GM08714 (cell line): ENCODE results near the gene YPEL3.

Source experiments
- H3K4me3 ChIP-seq: fragments of 200-500 bp; sonication (Bioruptor generic); 2 replicates; pipeline ENCODE4 v1.5.1; 2014; ENCODE audit warnings: mild to moderate bottlenecking, low read length, inconsistent platforms
- ZNF274 ChIP-seq: IDR thresholded peaks from 2 replicates; pipeline ENCODE4 v1.6.1; 2012; ENCODE audit warnings: mild to moderate bottlenecking, low read depth, low read length

YPEL3 gene

GRCh38 chr16:30063893-30064728, 31.9 kb downstream of the YPEL3 start:
- H3K4me3 ChIP-seq = peak overlapping the region; percentile 72
- no peak for TF ChIP-seq ZNF274

GRCh38 chr16:30063278-30063892, 32.6 kb downstream of the YPEL3 start:
- peak overlapping the region; percentile 72; the same call in 1 of the 2 replicates for H3K4me3 ChIP-seq
- no peak for TF ChIP-seq ZNF274

GRCh38 chr16:30060836-30061554, 35.0 kb downstream of the YPEL3 start:
- no peak for TF ChIP-seq ZNF274
- H3K4me3 ChIP-seq = no peak overlapping the region

GRCh38 chr16:30060346-30060745, 35.7 kb downstream of the YPEL3 start:
- no peak for TF ChIP-seq ZNF274
- H3K4me3 ChIP-seq = no peak overlapping the region

- no peak for TF ChIP-seq ZNF274
- H3K4me3 ChIP-seq = no peak overlapping the region
Measured at GRCh38 chr16:30054959-30055553, 41.0 kb downstream of the YPEL3 start.

- no peak overlapping the region for H3K4me3 ChIP-seq
- no peak for TF ChIP-seq ZNF274
Measured at GRCh38 chr16:30054451-30054850, 41.6 kb downstream of the YPEL3 start.

GRCh38 chr16:30053376-30054015, 42.5 kb downstream of the YPEL3 start:
- TF ChIP-seq ZNF274 = no peak
- peak overlapping the region; percentile 66 for H3K4me3 ChIP-seq

GRCh38 chr16:30052671-30053372, 43.2 kb downstream of the YPEL3 start:
- no peak for TF ChIP-seq ZNF274

GRCh38 chr16:30051518-30051917, 44.5 kb downstream of the YPEL3 start:
- TF ChIP-seq ZNF274 = no peak
- no peak overlapping the region for H3K4me3 ChIP-seq

More at GRCh38 chr16:30052671-30053372, 43.2 kb downstream of the YPEL3 start:
- H3K4me3 ChIP-seq = peak overlapping the region; percentile 66

- TF ChIP-seq ZNF274 = no peak
Measured at GRCh38 chr16:30049871-30050270, 46.1 kb downstream of the YPEL3 start.

GRCh38 chr16:30046588-30046987, 49.4 kb downstream of the YPEL3 start:
- no peak overlapping the region for H3K4me3 ChIP-seq
- no peak for TF ChIP-seq ZNF274

More at GRCh38 chr16:30049871-30050270, 46.1 kb downstream of the YPEL3 start:
- H3K4me3 ChIP-seq = no peak overlapping the region

- H3K4me3 ChIP-seq = no peak overlapping the region
- no peak for TF ChIP-seq ZNF274
Measured at GRCh38 chr16:30046178-30046577, 49.8 kb downstream of the YPEL3 start.
